HG03442 (cell line): ENCODE data around the gene TTC23.

ENCODE experiments used
- ATAC-seq: cut with Tn5 transposase; IDR thresholded peaks from one replicate; pipeline ENCODE4 v1.9.1; 2021; ENCODE audit warnings: mild to moderate bottlenecking, moderate library complexity; ENCODE audit not compliant: unreplicated experiment

The TTC23 gene

DNA sequence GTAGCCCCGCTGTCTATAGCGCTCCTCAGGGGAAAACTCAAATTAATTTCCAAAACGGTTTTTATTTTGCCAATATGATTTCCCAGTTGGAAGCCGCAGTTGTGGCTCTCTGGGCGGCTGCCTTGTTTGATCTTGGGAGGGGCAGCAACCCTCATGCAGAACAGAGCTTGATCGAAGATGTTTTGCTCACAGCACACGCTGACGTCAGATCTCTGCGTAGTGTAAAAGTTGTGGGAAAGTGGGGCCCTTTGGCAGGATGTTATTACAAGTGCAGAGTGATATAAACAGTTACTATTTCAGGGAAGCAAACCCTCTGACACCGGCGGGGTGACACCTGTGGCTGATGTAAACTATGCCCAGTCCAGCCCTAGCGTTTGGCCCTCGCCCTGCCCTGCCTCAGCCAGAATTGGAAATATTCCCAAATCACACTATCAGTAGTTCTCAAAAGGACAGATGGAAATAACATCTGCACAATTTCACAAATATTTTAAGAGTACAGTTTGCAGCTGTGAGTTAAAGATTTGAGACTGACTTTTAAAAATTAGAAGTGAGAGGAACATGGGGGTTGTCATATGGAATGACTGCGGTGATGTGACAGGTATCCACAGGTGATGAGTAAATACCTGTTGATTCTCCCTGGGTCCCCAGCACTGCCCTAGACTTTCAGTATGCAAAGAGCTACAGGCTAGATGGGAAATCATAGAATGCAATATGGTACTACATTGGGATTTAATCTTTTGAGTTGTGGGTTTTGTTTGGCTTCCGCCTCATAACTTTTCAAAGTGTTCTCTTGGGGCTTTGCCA is 142.8 kb downstream of the TTC23 start:
- ATAC-seq = no peak

DNA sequence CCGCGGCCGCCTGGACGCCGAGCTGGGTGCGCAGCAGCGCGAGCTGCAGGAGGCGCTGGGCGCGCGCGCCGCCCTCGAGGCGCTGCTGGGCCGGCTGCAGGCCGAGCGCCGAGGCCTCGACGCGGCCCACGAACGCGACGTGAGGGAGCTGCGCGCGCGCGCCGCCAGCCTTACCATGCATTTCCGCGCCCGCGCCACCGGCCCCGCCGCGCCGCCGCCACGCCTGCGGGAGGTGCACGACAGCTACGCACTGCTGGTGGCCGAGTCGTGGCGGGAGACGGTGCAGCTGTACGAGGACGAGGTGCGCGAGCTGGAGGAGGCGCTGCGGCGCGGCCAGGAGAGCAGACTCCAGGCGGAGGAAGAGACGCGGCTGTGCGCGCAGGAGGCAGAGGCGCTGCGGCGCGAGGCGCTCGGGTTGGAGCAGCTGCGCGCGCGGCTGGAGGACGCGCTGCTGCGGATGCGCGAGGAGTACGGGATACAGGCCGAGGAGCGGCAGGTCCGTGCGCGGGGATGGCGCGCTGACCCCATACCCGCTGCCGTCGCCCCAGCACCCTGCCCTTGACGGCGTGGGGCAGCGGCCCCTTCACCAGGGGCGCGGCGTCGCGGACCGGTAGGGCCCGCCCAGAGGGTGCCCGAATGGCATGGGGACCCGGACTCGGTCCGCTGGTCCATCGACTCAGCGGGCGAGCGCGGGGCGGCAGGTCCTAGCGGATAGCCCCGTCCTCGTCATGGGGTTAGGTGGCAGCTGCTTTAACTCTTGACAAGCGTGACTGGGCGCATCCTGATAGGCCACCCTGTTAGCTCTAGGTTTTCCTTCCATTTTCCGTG is 143.7 kb downstream of the TTC23 start:
- ATAC-seq = peak; percentile 41

DNA sequence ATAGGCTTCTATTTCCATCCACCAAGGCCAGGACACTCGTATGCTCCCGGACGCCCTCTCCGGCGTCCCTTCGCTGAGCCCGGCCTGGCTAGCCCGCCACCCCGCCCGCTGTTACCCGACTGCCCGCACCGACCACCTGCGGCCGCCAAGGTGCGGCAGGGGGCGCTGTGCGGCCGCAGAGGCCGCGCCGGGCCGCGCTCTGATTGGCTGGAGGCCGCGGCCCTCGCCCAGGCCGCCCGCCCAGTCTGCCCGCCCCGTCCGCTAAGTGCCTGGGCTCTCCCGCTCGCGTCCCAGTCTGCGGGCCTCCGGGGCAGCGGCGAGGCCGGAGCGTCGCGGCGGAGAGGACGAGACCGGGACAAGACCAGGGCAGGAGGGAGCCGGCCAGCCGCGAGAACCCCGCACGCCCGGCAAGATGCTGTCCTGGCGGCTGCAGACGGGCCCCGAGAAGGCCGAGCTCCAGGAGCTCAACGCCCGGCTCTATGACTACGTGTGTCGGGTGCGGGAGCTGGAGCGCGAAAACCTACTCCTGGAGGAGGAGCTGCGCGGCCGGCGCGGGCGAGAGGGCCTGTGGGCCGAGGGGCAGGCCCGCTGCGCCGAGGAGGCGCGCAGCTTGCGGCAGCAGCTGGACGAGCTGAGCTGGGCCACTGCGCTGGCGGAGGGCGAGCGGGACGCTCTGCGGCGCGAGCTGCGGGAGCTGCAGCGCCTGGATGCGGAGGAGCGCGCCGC is 144.4 kb downstream of the TTC23 start, which contains the start of gene SYNM:
SYNM (plus strand) TSS at position 293 of the 726 bp plus-strand sequence; CDS start at position 413, 120 bp downstream.
- peak; percentile 64 for ATAC-seq

DNA sequence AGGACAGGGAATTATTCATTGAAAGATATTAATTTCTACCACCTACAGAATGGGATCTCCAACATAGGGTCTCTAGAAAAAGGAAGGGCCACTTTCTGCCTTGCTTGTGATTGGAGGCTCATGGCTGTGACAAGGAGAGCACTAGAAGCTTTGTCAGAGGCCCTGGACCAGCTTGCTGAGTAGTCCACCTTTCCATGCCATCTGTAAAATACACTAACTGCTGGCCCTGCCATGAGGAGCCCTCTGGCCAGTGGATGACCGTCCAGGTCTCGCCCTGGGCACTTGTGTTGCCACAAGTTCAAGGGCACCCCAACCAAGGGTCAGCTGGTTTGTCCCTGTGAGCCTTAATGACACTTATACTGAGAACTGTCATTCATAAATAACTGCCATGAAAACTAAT is 146.1 kb downstream of the TTC23 start:
- ATAC-seq = no peak

DNA sequence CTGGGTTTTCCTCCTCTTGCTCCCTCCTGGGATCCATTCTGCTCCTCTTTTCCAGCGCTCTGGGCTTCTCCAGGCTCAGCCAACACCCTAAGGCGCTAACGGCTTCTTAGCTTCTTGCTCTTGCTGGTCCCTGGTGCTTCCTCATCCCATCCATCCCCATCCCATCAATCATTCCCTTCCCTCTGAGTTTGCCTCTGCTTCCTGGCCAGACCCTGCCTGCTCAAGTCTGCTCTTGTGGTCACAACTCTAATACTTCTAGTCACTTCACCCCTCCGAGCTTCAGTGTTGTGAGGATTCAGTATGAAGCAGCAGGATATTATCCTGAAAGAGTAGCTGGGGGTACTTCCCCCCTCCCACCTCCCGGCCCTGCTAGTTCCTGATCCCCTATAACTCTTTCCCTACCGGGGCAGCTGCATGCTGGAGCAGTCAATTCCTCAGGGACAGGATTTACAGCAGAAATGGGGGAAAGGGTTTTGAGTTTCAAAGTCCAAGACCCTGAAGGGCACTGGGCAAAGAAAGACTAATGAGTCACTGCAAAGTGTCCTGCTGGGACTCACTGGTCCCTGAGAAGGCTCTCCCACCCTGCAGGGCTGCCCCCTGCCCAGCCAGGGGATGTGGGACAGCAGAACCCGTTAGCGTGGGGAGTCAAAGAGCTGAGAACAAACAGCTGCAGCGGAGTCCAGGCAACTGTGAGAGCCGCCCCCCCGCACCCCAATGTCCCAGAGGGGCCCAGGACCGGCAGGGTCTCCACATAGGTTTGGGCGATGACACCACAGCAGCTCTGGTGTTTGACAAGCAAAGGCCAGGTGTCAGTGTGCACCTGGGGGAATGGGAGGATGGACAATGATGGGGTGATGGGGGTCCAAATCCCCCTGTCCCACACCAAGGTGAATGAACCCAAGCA is 146.8 kb downstream of the TTC23 start:
- ATAC-seq = no peak

DNA sequence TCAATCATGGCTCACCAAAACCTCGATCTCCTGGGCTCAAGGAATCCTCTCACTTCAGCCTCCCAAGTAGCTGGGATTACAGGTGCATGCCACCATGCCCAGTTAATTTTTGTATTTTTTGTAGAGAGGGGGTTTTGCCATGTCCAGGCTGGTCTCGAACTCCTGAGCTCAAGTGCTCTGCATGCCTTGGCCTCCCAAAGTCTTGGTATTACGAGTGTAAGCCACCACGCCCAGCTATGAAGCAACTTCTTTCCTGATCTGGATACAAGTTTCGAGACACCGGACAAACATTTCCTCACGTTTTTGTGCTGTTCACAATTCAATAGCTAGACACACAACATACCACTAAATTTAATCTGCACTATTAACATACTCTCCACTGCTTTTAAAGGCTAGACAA is 147.9 kb downstream of the TTC23 start:
- ATAC-seq = no peak

DNA sequence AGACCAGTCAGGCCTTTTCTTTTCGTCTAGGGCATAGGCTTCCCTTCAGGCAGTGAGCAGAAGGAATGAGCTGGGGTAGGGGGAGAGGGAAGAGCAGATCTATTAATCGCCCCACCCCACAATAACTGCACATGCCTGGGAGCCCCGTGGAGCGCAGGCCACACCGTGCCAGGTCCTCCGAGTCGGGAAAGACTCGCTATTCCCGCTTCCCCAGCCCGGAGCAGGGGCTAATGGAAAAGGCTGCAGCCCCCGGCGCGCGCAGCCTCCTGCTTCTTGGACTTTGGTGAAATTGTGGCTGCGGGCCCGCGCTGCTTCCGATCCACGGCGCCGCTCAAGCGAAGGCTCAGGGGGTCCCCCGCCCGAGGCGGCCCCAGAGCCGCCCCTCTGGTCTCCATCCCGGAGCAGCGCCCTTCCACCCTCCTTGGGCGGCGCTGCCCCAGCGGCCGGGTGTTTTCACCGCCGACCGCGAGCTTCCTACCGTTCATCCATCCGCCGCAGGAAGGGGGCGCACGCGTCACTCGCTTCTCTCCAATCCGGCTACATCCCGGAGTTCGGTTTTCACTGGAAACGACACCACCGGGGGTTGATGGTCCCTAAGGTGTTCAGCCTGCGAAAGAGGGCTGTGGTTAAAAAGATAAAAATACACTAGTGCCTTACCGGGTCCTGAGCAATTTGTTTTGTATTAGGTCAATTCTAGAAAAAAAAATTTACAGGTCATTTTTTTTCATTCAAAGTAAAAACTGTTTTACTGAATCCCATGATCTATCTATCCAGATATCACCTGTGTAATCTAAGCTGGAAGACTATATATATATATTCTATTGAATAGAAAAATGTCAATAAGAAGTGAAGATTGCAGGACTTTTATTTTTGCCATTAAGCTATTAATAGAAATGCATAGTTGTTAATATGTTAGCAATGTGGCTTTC is 148.9 kb downstream of the TTC23 start:
- no peak for ATAC-seq

DNA sequence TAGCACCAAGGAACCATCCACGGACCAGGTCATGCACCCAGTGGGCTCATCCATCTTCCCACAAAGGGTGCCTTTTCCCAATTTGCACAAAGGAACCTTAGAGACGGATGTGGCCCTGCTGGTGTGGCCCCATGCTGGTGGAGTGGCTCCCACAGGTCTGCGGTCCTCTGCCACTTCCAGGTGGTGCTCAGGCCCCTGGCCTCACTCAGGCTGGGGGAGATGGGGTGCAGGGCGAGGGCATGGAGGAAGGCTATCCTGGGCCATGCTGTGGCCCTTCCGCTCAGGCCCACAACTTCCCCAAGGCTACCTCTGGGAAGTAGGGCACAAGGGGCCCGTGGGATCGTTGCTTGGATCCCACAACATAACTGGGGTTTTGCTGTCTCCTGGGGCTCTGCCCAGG is 149.7 kb downstream of the TTC23 start:
- ATAC-seq = no peak

DNA sequence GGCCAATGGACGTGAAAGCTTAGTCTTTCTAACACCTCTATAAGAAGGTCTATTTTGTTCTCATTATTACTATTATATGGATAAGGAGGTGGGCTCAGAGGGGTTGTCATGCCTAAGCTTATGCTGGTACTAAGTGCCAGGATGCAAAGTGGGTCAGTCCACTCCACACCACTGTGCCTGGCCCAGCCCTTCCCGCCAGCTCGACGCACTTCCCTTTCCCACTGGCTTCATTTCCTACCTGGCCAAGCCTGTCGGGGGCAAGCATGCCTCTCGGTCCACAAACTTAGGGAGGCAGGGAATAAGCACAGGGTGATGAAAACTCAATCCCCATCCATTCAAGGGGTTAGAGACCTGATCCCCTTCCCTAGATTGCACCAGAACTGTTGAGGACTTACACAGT is 150.4 kb downstream of the TTC23 start:
- ATAC-seq = no peak

DNA sequence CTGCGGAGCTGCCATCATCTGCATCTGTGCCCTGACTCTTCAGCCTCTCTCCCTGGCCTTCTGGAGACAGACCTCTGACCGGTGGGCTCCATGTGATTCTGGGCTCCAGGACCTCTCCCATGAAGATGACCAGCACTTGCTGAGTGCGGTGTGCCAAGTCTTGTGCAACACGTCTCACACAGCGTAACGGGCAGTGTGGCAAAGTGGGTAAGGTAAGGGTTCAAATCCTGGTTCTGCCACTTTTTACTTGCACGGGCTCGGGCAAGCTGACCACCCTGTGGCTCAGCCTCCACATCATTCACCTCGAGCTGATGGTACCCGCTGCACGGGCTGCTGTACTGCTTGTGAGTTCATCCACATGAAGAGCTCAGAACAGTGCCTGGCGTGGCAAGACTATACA is 151.0 kb downstream of the TTC23 start:
- ATAC-seq = no peak

DNA sequence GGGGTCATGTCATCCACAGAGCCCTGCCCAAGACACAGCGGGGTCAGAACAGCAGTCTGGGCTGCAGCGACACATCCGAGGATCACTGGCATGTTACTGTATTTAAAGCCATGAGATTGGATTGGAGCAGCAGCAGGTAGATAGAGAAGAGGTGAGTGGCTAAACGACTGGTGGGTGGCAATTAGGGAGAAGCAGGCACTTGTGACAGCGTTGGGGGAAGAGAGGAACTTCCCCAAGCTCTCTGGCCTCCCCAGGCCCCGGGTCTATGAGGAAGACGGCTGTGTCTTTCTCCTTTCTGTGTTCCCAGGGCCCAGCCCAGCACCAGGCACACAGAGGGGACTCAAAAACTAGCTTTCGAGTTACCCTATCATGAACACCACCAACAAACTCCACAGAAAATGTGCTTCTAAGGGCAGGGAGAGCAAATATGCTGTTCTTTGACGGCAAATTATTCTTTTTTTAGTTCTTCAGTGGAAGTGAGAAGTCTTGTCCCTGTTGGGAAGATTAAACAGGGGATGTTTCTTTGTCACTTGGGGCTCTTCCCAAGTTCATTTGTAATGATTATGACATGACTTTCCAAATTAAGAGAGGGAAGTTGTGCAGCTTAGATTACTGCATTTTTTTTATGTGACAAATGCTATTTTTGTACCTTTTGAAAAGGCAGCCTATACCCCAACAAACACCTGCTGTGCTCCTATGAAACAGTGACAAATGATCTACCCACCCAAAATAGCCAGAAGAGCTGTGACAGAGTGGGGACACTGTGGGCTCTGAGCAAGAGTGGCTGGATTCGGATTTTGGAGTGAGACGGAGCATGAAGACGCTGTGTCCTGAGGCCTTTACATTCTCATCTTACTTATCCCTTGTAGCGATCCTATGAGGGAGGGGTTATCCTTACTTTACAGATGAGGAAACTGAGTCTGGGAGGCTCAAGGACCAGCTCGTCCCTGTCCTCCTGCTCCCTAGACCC is 151.7 kb downstream of the TTC23 start:
- ATAC-seq = no peak

DNA sequence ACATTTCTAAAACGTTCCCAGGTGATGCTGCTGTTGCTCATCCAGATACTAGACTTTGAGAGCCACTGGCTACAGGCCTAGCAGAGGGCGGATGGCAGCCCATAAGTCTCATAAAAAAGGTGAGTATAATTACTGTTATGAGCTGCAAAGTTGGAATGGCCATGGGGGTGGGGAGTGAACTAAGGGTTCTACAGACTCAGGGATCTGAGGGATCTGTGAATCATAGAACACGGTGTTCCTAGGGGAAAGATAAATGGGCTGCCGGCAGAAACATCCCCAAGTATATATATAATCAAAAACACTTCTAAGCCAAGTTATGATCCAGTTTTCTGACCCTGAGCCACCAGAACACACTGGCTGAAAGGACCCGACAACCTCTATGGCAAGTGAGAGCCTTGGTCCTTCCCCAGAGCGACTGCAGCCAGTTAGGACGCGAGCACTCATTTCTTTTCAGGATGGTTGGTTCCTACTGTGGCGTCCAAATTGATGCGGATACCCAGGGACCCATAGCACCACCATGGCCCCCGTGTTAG is 152.4 kb downstream of the TTC23 start:
- no peak for ATAC-seq

DNA sequence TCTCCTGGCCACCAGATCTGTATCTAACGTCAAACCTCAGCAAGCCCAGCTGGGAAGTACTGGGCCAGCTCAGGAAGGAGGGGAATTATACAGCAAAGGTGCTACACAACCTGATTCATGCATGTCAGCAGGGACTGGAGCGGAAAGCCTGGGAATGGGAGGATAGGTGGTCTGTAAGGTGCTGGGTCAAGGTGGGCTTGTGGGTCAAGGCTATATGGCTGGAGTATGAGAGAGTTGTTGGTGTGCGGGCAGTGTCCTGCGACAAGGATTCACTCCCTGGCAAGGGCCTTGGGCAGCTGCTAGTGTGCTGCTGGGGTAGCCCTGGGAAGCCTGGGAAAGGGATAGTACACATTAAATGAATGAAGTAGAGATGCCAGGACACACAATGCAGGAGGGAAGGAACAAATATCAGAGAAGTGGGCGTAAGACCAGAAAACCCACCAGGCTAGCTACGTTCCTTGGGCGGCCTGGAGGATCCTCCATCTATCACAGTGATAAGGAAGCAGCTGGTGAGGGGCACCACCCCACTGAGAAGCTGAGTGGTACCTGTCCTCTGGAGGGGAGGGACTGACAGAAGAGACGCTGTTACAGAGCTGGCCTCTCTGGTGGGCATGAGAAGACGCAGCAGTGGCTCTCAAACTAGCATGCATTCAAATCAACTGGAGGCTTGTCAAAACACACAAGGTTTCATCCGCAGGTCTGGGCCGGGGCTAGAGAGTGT is 153.0 kb downstream of the TTC23 start:
- no peak for ATAC-seq

DNA sequence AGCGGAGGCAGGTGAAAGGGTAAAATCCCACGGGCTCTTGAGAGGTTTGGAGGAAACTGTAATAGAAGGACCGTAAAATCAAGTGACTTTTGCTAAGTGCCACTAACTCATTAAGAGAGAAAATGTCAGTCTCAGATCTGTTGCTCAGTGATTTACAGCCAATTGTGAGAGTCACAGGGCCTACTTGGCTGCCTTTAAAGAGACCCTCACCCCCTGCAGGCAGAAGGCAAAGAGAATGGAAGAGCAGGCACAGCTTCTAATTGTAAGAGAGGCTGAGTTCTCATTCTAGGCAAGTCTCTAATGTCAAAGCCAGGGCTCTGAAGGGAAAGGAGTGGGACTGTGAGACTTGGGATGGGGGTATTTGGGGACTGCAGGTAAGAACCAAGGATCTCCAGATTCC is 153.8 kb downstream of the TTC23 start:
- no peak for ATAC-seq

DNA sequence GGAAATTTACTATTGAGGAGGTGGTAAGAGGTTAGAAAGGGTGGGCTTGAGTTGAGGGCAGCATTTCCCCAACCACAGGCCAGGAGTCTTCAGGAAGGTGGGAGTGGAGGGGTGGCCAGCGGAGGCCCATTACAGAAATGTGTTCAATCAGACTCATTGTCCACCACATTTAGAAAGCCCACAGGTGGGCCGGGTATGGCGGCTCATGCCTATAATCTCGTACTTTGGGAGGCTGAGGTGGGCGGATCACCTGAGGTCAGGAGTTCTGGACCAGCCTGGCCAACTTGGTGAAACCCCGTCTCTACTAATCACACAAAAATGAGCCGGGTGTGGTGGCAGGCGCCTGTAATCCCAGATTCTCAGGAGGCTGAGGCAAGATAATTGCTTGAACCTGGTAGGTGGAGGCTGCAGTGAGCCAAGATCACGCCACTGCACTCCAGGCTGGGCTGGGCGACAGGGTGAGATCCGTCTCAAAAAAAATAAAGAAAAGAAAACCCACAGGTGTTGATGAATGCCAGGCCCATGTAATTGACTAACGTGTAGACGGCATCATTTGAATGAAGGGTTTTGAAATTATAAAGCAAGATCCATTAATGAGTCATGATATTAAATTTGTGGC is 156.7 kb downstream of the TTC23 start:
- ATAC-seq = no peak

DNA sequence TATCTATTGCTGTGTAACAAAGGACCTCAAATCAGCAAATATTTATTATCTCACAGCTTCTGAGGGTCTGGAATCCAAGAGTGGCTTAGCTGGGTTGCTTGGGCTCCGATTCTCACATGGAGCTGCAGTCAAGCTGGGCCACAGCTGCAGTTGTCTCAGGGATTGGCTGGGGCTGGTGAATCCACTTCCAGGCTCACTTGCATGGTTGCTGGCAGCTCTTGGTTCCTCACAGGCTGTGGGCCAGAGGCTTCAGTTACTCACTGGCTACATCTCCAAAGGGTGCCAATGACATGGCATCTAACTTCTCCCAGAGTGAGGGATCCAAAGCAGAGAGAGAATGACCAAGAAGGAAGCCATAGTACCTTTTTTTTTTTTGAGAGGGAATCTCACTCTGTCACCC is 158.4 kb downstream of the TTC23 start:
- no peak for ATAC-seq
